Activated T-cell treated with anti-CD3 and anti-CD28 coated beads, Interleukin-2, amount 50 U/mL, for 4 hours (primary cell): ENCODE results near the gene SULT2B1. TPM values are rescaled to one million over a fixed set of nuclear protein-coding genes. Genes with fewer than 3 reads are reported as not detected.

Experiments
- ATAC-seq, 2 donors: fragments of 200-7000 bp; cut with Tn5 transposase; one replicate each; pipeline ENCODE4 v1.10.0; 2021
- DNase-seq: peaks from one replicate; pipeline ENCODE4 v3.0.0-alpha.2; 2020
- H3K27me3 Mint-ChIP-seq: one replicate; pipeline ENCODE4 v1.8.0; 2021; ENCODE audit warnings: low read depth, mixed read lengths
- H3K36me3 Mint-ChIP-seq: one replicate; pipeline ENCODE4 v1.8.0; 2022; ENCODE audit warnings: mixed read lengths; ENCODE audit not compliant: insufficient read depth
- H3K4me1 Mint-ChIP-seq: one replicate; pipeline ENCODE4 v1.8.0; 2021; ENCODE audit warnings: low read depth, mixed read lengths
- H3K4me3 Mint-ChIP-seq: one replicate; pipeline ENCODE4 v1.8.0; 2021; ENCODE audit warnings: mild to moderate bottlenecking, moderate library complexity, mixed read lengths
- H3K9me3 Mint-ChIP-seq: one replicate; pipeline ENCODE4 v1.8.0; 2021; ENCODE audit warnings: mixed read lengths
- total RNA-seq, 3 donors: library from RNA; stranded (reverse); gene quantifications; one replicate each; pipeline ENCODE4 v1.2.1, GENCODE V29; 2021

SULT2B1 gene
- total RNA-seq, 3 donors from 2014 or later = not detected

DNA sequence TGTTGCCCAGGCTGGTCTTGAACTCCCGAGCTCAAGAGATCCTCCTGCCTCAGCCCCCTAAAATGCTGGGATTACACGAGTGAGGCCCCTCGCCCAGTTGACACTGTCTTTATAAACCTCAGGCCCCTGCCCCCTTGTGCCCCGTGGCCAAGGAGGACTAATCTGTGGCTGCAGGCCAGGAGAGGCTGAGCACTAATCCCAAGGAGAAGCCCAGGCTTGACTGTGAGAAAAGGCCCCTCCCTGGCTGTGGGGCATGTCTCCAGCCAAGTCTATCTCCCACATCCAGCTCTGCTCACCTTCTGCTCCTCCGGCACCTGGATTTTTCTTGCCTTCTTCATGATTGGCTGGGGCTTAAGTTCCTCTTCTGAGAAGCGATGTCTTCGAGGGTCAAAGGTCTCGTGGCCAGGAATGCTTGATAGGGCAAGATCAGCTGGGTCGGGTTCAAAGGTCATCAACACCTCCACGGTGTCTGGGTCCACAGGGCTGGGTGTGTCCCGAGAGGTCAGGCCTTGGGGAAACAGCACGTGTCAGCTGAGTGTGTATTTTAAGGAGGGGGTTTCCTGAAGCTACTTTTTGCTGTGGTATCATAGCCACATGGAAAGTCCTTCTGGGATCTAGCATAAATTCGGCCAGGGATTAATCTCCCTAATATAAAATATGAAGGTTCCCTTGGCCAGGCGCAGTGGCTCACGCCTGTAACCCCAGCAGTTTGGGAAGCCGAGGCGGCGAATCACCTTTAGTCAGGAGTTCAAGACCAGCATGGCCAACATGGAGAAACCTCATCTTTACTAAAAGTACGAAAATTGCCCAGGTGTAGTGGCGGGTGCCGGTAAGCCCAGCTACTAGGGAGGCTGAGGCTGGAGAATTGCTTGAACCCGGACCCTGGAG lies 81.4 kb downstream of the SULT2B1 start:
- Mint-ChIP-seq H3K4me1 (peaks cover 43% of the 10 kb centered on the region), H3K4me3 (peak overlapping the region; percentile 37), H3K9me3 (no peaks in the 10 kb centered on the region), H3K27me3 (no peaks in the 10 kb centered on the region), H3K36me3 (peaks cover 11% of the 10 kb centered on the region)
- DNase-seq (no peak), ATAC-seq (no peak)

DNA sequence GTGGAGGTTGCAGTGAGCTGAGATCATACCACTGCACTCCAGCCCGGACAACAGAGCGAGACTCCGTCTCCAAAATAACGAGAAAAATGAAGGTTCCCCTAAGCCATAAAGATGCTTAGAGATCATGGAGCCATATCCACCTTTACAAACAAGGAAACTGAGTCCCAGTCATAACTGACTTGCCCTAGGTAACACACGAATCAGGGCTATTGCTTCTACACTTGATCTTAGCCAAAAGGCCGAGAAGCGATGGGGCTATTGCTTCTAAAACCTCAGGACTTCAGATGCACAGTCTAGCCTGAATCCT lies 82.0 kb downstream of the SULT2B1 start:
- ATAC-seq (no peak), DNase-seq (no peak)
- peaks cover 46% of the 10 kb centered on the region for H3K4me1 Mint-ChIP-seq
- no peaks in the 10 kb centered on the region for H3K27me3 Mint-ChIP-seq
- peak overlapping the region; percentile 77 for H3K4me3 Mint-ChIP-seq
- H3K9me3 Mint-ChIP-seq = no peaks in the 10 kb centered on the region
- H3K36me3 Mint-ChIP-seq = peaks cover 14% of the 10 kb centered on the region

GRCh38 chr19:48634424-48635262 lies 82.7 kb downstream of the SULT2B1 start:
- peak overlapping the region; percentile 77 for H3K4me3 Mint-ChIP-seq
- no peaks in the 10 kb centered on the region for H3K9me3 Mint-ChIP-seq
- no peaks in the 10 kb centered on the region for H3K27me3 Mint-ChIP-seq
- H3K4me1 Mint-ChIP-seq = peaks cover 51% of the 10 kb centered on the region
- peak; percentile 36 to 39 for ATAC-seq
- peaks cover 12% of the 10 kb centered on the region for H3K36me3 Mint-ChIP-seq
- DNase-seq = peak; percentile 90

GRCh38 chr19:48635263-48635965 lies 83.4 kb downstream of the SULT2B1 start:
- no peaks in the 10 kb centered on the region for H3K27me3 Mint-ChIP-seq
- DNase-seq (peak; percentile 71), ATAC-seq (peak; percentile 12 to 14)
- peaks cover 56% of the 10 kb centered on the region for H3K4me1 Mint-ChIP-seq
- H3K9me3 Mint-ChIP-seq = no peaks in the 10 kb centered on the region
- peak overlapping the region; percentile 88 for H3K4me3 Mint-ChIP-seq
- peaks cover 8% of the 10 kb centered on the region for H3K36me3 Mint-ChIP-seq

DNA sequence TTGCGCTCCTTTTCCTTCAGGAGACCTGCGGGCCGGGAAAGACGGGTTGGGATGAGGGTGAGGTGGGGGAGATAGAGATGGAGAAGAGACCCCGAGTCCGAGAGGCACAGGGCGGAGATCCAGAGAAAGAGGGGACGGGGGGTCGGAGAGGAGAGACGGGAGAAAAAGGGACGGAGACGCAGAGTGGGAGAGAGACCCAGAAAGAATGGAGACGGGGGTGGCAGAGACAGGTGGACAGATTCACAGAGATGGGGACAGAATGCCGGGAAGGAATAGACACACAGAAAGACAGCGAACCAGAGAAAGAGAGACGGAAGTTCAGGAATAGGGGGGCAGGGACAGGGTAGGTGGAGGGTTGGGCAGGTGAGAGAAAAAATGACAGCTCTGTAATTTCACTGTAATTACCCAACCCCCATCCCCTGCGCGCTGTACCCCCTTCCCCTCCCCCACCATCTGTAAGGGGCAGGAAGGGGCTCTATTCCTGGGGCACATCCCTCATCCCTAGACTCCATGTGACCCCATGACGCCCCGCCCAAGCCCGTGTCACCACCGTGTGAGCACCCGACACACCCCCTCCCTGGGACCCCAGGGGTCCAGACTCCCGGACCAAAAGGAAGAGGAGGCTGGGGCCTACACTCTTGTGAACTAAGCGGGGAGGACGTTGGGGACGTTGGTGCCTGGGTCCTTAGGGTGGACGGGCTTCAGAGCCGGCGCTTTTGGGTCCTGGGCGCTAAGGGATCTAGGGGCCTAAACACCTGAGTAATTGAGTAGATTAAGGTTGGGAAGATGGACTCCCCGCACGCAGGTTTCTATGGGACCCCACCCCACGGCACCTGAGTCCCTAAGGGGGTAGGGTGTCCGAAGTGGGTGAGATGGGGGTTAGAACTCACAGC lies 84.2 kb downstream of the SULT2B1 start:
- no peaks in the 10 kb centered on the region for H3K9me3 Mint-ChIP-seq
- H3K27me3 Mint-ChIP-seq = no peaks in the 10 kb centered on the region
- H3K36me3 Mint-ChIP-seq = peaks cover 8% of the 10 kb centered on the region
- peak overlapping the region; percentile 88 for H3K4me3 Mint-ChIP-seq
- ATAC-seq = no peak
- no peak for DNase-seq
- H3K4me1 Mint-ChIP-seq = peaks cover 56% of the 10 kb centered on the region

DNA sequence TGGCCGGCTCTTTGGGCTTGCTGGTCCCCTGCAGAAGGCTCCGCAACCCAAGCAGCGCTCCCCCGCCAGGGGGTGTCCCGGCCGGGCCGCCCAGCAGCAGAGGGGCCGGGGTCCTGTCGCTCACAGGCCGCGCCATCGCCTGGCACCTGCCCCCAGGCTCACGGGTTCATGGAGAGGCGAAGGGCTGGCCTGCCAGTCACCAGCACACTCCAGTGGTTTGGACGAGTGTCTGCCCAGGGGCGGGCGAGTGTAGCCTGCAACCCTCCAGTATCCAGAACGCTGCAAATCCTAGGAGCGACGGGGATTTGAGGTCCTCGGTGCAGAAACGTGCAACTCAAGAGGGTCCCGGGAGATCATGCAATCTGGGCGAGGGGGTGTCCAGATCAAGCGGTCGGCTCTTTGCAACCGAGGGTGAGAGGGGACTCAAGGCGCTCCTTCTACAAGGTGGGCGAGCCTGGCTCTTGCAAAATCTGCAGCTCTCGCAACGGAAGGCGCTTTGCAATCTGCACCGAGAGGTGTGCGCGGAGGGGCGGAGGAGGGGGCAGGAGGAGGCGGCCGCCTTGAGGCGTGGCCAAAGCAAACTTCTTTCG lies 85.0 kb downstream of the SULT2B1 start, which contains the start of gene DBP:
Gene DBP, minus strand, starts transcription at position 521 of the 590 bp plus-strand sequence. Its CDS starts 385 bp downstream, at position 136.
- Mint-ChIP-seq H3K4me1 (peaks cover 53% of the 10 kb centered on the region), H3K9me3 (no peaks in the 10 kb centered on the region), H3K36me3 (peaks cover 8% of the 10 kb centered on the region), H3K4me3 (peak within 1 kb of the TSS; percentile 88), H3K27me3 (no peaks in the 10 kb centered on the region)
- ATAC-seq (no peak), DNase-seq (no peak)

DNA sequence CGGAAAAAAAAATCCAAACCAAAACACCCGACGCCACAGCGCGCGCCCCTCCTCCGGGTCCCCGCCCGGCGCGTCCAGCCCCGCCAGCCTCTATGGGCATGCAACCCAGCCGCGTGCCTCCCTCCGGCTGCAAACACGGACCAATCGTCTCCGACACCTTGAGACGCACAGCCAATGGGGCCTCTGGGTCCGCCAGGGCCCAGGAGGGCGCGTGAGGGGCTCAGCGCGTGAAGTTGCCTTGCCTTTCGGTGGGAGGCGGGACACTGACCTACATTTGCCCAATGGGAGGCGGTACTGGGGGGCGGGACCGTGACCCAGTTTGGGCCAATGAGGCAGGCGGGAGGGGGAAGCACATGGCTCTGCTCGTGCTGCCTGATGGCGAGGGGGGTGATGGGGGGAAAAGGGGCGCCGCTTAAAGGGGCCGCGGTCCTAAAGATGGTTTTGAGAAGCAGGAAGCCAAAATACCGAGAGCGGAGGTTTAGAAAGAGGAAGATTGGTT lies 85.5 kb downstream of the SULT2B1 start:
- Mint-ChIP-seq H3K4me1 (peaks cover 51% of the 10 kb centered on the region), H3K27me3 (no peaks in the 10 kb centered on the region), H3K36me3 (peaks cover 6% of the 10 kb centered on the region), H3K9me3 (no peaks in the 10 kb centered on the region), H3K4me3 (peak overlapping the region; percentile 88)
- DNase-seq (peak; percentile 99), ATAC-seq (peak; percentile 78)

DNA sequence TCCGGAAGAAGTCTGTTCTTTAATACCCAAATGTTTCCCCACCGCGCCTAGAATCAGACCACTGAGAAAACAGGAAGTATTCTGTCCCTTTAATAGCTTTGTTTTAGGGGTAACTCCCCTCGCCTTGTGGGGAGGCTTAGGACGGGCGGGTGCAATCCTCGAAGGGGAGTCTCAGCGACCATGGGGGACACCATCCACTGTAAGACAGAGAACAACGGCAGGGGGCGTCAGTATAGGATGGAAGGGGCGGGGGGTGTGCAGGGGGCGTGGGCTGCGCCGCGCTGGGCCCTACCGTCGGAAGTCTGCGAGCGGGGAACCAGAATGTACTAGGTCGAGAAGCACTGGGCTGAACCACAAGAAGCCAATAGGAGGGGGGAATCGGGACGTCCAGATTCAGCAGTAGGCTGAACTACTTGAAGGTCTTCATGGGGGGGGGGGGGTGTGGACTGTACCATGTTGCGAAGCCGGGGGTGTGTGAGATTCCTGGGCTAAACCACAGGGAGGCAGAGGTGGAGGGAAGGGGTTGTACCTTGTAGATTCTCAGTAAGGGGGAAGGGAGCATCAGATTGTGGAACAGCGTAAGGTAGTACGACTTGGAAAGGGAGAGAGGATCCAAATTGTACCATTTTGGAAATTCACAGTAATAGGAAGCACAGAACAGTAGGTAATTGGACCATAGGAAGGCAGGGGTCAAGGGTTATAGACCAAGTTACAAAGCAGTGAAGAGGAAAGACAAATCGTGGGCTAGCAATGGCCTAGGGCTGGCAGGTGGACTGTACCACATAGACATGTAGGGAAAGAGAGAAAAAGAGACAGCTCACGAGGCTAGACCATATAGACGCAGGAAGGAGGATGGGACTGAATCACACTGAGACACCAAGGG lies 86.2 kb downstream of the SULT2B1 start:
- Mint-ChIP-seq H3K4me3 (peak overlapping the region; percentile 88), H3K27me3 (no peaks in the 10 kb centered on the region), H3K4me1 (peaks cover 50% of the 10 kb centered on the region), H3K9me3 (no peaks in the 10 kb centered on the region), H3K36me3 (peaks cover 5% of the 10 kb centered on the region)
- peak; percentile 41 to 46 for ATAC-seq
- DNase-seq = peak; percentile 76

DNA sequence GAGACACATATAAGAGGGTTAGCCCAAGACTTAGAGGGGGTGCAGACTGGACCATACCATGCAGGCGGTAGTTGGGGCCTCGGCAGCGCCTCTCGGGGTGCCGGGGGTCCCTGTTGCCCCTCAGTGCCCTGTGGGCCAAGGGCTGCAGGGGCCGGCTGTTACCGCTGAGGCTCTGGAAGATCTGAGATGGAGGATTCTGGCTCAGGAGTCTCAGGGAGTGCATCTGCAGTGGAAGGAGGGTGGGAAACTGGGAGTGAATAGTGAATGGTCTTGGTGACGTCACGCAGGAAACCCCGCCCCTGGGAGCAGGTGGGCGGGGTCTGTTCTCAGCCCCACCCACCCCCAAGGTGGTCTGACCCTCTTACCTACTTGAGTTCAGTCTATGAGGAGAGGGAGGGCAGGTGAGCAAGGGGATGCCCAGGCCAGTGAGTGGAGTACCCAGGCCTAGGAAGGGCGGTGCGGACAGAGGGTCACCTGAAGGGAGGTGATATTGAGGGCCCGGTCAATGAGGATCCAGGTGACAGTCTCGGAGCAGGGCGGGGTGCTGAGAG lies 86.9 kb downstream of the SULT2B1 start:
- Mint-ChIP-seq H3K4me3 (peak overlapping the region; percentile 88), H3K9me3 (no peaks in the 10 kb centered on the region), H3K36me3 (peaks cover 5% of the 10 kb centered on the region), H3K27me3 (no peaks in the 10 kb centered on the region), H3K4me1 (peaks cover 43% of the 10 kb centered on the region)
- ATAC-seq = no peak
- no peak for DNase-seq

DNA sequence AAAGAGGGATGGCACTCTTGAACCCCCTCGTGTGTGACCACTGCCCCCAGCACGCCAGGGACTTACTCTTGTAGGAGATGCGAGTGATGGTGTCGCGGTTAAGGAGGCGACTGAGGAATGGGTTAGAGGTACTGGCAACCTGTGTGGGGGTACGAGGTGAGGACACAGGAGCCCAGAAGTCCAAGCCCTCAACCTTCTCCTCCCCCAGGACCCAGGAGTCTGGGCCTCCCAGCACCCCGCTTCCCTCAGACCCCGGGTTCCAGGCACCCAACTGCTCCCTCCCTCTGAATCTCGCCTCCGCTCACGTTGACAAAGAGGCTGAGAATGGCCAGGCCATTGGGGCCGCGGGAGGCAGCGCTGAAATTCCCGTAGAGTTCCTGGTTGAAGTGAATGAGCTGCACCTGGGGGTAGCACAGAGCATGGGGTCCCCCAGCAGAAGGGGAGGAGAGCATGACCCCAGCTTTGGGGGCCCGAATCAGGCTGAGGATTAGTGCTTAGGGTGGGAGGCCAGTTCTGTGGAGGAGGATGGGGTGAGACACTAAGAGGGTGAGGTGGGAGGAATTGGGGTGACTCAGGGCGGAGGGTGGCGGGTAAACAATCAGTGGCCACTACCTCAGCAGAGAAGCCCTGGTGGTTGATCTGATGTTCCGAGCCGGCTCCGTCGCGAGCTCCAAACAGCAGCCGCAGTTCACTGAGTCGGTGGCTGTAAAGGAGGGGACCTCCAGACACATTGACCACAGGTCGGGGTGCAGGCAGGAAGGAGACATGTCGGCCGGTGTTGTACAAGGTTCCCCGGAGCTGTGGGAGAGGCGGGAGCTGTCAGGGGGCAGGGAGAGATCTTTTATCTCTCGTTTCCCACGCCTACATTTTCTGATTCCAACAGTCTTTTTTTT lies 87.8 kb downstream of the SULT2B1 start:
- H3K27me3 Mint-ChIP-seq = no peaks in the 10 kb centered on the region
- ATAC-seq (no peak), DNase-seq (no peak)
- no peaks in the 10 kb centered on the region for H3K9me3 Mint-ChIP-seq
- peak overlapping the region; percentile 44 for H3K4me3 Mint-ChIP-seq
- H3K4me1 Mint-ChIP-seq = peaks cover 41% of the 10 kb centered on the region
- peaks cover 5% of the 10 kb centered on the region for H3K36me3 Mint-ChIP-seq

DNA sequence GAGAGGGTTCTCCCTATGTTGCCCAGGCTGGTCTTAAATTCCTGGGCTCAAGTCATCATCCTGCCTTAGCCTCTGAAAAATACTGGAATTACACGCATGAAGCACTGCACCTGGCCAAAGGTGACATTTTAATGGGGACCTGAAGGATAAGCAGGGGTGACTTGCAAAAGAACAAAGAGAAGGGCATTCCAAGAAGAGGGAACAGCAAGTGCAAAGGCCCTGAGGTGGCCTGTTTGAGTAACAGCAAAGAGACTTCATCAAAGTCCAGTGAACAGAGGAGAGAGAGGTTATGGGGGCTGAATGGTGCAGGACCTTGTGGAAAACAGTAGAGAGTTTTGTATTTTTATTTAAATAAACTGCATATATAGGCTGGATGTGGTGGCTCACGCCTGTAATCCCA lies 89.9 kb downstream of the SULT2B1 start:
- Mint-ChIP-seq H3K36me3 (peaks cover 5% of the 10 kb centered on the region), H3K9me3 (no peaks in the 10 kb centered on the region), H3K4me3 (no peak overlapping the region), H3K4me1 (peaks cover 43% of the 10 kb centered on the region), H3K27me3 (no peaks in the 10 kb centered on the region)
- ATAC-seq (no peak), DNase-seq (no peak)
